ENCODE measurements around the gene PLD5.

The PLD5 gene

DNA sequence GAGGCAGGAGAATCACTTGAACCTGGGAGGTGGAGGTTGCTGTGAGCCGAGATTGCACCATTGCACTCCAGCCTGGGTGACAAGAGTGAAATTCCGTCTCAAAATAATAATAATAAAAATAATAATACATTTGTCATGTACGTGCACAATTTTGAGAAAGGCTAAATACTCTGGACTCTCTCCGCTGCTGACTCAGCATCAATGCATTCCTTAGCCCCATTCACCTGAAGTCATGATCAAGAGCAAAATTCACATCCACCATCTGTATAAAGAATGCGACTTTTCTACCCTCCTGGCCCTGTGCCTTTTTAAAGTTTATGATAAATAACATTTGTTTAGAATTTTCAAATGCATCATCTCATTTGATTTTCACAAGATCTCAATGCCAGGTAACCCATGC lies 490.1 kb downstream of the PLD5 start:
- no peak for FAIRE-seq
- TF ChIP-seq, protein P1, sequence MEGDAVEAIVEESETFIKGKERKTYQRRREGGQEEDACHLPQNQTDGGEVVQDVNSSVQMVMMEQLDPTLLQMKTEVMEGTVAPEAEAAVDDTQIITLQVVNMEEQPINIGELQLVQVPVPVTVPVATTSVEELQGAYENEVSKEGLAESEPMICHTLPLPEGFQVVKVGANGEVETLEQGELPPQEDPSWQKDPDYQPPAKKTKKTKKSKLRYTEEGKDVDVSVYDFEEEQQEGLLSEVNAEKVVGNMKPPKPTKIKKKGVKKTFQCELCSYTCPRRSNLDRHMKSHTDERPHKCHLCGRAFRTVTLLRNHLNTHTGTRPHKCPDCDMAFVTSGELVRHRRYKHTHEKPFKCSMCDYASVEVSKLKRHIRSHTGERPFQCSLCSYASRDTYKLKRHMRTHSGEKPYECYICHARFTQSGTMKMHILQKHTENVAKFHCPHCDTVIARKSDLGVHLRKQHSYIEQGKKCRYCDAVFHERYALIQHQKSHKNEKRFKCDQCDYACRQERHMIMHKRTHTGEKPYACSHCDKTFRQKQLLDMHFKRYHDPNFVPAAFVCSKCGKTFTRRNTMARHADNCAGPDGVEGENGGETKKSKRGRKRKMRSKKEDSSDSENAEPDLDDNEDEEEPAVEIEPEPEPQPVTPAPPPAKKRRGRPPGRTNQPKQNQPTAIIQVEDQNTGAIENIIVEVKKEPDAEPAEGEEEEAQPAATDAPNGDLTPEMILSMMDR (IDR thresholded peaks at IDR 0.05; ENCODE audit: insufficient read depth, missing control alignments): no peak

DNA sequence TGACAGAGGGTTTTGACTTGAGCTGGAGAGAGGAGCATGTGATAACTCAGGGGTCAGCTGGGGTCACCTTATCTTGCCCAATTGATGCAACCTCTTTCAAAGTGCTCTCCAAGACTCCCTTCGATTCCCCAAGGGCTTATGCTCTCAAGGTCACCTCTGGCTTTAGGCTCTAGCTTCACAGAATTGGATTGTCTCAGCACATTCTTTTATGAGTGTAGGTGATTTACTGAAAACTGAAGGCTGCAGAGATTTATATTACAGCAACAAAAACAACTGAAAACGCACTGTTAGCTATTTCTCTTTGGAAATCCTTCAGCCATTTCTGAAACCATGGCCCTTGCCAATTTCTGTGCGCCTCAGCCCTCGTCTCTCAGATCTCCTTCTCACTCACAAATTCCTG lies 491.1 kb downstream of the PLD5 start:
- TF ChIP-seq, protein P1 (IDR thresholded peaks at IDR 0.05; ENCODE audit: insufficient read depth, missing control alignments): no peak
- DNase-seq (ENCODE audit: insufficient read length, low spot score) (no peak), FAIRE-seq (no peak)

More for the DNA sequence above, 490.1 kb downstream of the PLD5 start:
- DNase-seq (ENCODE audit: insufficient read length, low spot score): no peak

Measured in D721Med (cell line).